ENCODE data around the gene AKT1S1.

Gene AKT1S1

DNA sequence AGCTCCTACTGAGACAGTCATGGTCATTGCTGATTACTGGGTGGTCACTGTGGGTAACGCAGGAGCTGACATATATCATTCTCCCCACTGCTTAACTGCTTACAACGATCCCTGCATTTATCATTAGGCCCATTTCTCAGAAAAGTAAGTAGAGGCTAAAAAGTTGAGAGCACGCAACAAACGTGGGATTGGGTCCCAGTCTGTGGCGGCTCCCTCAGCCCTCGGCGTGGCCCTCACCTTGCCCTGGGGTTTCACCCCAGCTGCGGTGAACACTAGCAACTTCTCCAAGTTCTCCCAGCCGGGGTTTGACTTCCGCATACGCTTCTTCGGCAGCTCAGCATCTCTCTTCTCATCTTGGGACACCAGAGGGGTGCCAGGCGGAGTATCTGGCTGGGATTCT is 12.3 kb downstream of the AKT1S1 start:
- no peak for DNase-seq

DNA sequence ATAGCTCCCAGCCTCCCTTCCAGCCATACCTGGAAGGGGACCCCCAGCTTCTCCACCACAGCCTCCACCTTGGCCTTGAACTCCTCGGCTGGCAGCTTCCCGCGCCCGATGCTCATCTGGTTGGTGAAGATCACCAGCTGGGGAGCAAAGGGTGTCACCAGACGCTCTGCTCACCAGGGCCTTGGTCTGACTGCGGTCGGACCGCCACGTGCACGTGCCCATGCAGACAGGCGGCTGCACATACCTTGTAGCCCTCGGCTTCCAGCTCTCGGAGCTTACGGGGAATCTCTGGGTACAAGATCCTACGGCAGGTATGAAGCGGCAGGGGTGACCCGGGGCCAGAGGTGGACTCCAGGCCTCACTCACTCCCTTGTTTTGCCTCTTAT is 13.2 kb downstream of the AKT1S1 start:
- no peak for DNase-seq

DNA sequence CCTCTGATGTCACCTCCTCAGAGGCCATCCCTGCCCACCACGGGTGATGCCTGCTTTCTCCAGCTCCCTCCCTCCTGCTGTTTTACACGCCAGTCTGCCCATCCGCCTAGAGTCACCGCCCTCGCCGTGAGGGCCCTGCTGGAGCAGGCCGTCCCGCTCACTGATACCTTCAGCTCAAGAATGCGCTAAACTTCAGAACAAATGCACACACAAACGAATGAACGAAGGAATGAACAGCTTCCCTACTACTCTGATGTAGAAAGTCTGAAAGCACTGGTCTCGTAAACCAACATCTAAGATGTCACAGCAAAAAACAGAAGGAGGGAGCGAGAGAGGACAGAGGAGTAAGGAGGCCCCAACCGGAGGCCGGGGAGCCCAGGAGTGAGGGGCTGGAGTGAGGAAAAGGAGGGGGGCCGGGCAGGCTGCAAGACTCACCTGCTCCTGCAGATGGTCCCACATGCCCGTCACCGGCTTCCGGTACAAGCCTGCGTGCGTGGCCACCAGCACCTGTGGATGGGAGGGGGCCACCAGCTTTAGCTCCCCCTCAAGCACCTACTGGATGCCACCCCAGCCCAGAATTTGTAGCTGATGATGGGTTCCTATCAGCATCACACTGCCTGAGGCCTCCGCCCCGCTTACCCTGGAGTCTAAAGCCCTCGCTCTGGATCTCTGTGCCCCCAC is 13.8 kb downstream of the AKT1S1 start:
- DNase-seq: no peak

DNA sequence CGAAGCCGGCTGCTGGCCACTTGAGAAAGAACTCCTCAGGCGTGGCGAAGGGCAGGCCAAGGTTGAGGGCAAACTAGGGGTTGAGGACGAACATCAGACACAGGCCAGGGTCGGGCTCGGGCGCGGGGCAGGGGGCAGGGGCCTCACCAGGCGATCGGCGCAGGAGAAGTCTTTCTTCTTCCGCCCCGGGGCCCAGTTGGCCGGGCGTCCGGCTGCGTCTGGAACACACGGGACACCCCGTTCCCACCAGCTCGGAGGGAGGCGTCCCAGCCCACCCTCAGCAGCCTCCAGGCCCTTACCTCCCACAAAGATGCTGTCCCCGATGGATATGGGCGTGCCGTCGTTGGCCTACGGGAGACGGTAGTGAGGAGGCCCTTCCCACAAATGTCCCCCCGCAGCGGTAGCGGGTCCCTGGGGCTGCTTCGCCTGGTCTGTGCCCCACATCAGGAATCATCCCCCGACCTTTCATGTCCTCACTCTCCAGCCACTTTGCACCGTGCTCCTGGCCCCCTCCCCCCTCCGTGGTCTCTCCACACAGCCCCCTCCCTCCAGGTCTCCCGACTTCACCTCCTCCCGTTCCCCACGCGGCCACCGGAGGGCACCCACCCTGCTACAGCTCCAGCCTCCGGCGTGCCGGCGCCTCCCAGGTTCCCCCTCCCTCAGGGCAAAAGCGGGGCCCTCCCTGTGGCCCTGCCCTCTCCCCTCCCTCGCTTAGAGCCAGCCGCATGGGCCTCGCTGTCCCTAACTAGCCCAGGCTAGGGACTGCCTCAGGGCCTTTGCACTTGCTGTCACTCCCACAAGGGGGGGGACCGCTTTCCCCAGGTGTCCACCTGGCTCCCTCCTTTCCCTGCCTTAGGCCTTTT is 14.5 kb downstream of the AKT1S1 start:
- peak; percentile 18 for DNase-seq

DNA sequence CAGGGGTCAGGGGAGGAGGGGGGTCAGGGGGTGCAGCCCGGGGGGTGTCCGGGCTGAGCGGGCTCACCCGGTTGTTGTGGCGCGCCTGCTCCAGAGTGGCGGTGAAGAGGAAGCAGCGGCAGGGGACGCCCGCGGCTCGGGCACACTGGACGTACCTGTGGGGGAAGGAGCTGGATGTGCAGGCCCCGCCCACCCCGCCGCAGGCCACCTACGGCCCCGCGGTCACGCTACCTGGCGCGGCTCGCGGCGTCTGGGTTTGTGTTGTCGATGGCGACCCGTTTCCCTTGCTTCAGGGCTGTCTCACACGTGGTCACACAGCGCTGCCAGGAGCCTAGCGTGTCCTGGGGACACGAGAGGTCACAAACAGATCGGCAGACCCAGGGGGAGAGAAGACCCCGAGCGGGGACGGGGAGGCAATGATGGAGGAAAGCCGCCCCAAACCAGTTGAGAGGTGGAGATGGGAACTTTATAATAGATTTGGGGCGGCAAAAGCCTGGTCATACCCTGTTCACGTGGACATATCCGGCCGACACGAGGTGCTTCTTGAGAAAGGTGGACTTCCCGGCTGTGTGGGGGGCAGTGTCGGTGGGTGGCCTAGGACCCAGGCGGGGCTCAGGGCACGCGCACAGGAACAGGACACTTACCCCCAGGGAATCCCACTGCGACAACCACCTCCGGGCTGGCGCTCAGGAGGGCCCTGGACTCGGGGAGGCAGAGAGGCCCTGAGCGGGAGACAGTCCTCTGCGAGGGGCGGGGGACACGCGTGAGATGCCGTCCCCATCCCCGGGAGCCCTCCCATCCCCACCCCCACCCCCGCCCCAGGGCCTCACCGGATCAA is 15.4 kb downstream of the AKT1S1 start:
- no peak for DNase-seq

DNA sequence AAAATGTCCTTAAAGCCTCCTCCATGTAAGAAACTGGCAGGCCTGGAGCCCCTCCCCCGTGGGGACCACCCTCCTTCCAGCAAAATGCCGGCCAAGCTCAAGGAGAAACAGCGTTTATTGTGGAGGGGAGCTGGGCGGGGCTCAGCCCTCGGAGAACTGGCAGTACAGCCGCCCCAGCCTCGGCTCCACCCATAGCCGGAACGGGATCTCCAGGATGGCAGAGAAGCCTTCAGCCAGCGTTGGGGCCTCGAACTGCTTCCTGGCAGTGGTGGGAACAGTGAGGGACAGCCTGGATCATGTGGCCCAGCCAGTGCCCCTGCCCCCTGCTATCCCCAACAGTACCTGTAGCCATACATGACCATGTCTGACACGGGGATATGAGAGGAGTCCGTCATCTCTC is 16.0 kb downstream of the AKT1S1 start:
- no peak for DNase-seq

DNA sequence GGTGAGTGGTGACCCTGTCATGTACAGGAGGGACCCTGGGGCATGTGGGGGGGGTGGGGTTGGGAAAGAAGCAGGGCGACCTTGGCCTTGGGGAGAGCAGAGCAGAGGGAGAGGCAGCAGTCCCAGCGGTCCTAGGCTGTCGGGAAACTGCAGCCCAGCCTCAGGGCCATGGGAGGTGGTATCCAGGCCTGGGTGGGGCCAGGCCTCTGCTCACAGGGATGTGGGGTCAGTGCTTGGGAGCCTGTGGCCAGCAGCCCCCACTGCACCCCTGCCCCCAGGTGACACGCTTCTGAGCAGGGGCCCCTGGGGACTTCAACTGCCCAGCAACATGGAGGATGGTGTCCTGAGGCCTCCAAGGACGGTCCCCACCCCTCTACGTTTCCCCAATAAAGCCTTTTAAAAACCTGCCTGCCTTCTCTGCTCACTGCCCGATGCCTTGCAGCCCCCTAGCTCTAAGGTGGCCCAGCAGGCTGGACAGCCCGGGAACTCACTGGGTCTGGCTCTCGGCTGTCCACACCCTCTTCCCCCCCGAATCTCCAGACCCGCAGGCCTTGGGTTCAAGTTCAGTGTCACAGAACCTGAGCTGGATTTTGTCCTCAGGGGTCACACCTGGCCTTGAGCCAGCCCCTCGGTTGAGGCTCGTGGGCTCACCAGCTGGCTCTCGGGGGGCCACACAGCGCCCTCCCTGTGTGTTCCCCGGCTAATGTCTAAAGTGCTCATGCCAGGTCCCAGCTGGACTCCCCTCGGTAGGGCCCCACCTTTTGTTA is 16.6 kb downstream of the AKT1S1 start:
- no peak for DNase-seq

DNA sequence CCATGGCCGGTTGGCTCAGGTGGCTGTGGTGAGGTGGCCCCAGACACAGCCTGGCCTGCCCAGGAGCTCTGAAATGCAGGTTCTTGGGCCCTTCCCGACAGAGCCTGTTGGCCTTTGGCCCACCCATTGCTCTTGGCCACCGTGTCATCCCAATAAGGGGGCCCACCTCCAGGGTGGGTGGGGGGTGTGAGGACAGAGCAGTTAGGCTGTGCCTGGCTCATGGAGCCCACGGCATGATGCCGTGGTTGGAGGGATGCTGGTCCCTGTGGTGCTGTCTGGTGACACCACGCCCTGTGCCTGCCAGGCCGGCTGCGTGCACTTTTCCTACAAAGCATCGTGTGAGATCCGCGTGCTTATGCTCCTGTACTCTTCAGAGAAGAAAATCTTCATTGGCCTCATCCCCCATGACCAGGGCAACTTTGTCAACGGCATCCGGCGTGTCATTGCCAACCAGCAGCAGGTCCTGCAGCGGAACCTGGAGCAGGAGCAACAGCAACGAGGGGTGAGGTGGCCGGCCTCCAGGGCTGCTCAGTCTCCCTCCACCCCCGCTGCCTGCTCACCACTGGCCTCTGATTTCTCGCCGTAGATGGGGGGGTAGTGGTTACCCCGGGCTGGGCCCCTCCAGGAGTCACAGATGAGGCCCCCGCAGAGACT is 17.3 kb downstream of the AKT1S1 start:
- no peak for DNase-seq

DNA sequence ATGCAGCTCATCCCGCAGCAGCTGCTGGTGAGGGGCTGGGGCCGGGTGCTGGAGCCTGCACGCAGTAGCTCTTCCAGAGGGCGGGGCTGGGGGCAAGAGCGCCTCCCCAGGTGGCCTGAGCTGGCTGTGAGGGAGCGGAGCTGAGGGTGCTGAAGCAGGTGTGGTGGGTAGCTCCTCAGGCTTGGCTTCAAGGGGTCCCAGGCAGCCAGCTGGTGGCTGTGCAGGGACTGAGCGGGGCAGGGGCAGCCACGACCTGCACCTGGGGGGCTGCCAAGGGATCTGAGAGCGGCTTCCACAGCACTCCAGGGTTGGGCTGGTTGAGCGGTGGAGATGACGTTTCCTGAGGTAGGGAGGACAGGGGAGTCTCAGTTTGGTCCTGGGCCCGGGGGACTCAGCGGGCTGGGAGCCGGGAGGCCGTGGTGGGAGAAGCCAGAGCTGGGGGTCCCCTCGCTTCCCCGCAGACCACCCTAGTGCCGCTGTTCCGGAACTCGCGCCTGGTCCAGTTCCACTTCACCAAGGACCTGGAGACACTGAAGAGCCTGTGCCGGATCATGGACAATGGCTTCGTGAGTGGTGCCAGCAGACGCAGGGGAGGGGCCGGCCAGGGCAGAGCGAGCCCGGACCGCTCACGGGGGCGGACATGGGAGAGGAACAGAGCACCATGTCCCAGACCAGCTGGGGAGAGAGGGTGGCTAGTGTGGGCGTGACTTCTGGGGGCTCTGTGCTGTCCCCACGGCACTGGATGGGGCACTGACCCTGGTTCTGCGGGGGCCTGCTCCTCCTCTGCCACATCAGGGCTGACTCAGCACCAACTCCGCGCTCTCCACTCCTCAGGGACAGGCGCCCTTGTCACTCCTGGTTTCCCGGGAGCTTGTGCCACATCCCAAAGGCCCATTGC is 18.8 kb downstream of the AKT1S1 start:
- DNase-seq: no peak

DNA sequence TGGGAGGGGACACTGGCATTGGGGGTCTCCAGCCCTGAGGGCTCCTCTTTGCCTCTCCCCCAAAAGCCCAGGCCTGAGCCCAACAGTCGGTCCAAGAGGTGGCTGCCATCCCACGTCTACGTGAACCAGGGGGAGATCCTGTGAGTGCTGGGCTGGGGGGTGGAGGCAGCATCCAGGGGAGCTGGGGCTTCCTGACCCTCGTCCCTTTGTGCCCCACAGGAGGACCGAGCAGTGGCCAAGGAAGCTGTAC is 19.4 kb downstream of the AKT1S1 start:
- no peak for DNase-seq

DNA sequence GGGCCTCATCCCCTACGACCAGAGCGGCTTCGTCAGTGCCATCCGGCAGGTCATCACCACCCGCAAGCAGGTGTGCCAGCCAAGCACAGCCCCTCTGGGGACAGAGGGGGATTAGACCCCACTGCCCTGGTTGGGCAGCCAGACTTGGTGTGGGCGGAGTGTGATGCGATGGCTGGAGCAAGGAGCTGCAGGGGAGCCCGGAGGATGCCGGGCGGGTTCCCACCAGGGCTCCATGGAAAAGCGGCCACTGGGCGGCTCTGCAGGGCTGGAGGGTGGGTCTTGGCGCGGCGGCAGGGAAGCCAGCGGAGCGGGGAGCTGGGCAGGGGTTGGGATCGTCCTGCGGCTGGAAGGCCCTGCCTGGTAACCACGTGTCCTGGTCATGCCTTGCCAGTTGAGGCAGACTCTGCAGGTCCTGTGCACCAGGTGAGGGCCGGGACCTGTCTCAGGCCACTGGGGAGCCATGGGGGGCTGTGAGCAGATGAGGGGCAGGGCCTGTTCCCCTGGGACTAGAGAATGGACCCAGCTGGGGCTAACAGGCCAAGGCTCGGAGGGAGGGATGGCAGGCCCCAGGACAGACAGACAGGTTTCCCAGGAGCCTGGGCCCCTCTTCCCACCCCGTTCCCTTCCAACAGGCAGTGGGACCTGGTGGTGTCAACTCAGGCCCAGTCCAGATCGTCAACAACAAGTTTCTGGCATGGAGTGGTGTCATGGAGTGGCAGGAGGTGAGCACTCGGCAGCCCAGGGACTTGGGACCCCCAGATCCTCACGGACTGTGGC is 19.9 kb downstream of the AKT1S1 start:
- DNase-seq: no peak

DNA sequence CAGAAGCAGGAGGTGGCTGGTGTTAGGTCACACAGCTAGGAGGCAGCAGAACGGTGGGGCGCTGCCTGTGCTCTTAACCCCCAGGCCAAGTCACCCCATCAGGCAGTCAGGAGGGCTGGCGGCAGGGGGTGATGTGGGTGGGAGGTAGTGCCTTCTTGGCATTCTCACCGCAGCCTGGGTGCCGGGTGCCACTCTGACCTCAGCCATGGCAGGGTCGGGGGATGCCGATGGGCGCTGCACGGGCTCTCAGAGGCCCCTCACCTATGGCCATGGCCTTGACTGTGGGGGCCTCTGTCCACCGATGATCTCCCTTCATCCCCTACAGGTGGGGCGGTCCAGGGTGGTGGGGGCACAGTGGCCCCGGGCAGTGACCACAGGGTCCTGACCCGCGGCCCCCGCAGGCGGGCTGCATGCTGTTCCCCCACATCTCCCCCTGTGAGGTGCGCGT is 20.6 kb downstream of the AKT1S1 start:
- no peak for DNase-seq

DNA sequence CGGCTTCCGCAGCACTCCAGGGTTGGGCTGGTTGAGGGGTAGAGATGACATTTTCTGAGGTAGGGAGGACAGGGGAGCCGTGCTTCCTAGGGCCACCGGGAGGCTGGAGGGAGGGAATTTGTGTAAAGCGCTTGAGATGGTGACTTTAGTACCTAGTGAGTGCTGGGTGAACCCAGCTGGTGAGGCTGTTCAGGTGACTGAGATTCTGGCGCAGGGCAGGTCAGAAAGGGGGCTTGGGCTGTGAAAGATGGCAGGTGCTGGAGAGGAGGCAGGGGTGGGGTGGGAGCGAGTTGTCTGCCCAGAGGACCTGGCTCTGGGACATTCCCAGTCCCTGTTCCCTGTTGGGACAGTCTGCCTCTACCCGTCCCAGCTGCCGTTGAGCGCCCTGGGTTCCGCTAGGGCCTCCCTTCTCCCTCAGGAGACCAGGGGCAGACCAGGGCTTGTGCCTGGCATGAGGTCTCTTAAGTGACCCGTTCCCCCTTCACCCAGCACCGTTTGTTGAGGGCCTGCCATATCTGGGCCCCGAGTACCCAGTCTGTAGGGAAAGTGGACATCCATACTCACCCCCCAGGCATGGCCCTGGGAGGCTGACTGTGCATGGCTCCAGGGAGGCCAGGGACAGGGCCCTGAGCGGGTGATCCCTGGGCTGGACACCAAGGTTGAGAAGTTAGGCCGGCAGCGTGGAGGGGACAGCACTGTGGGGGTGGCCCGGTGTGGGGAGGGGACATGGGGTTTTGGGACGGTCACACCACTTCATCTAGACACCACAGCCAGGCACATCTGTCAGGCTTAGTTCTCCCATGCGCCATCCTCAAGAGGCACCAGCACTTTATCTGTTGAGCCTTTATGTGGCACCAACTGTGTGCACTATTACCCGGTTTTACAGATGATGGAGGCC is 21.2 kb downstream of the AKT1S1 start:
- no peak for DNase-seq

DNA sequence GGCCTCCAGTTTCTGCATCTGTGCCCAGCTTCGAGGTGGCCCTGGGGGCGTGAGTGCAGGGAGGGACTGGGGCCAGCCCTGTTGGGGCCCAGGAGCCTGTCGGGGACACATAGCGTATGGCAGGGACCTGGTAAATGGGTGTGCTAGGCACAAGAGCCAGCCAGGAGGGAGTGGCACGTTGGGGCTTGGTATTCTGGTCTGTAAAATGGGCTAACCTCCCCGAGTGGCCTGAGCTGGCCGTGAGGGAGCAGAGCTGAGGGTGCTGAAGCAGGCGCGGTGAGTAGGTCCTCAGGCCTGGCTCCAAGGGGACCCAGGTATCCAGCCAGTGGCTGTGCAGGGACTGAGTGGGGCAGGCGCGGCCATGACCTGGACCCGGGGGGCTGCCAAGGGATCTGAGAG is 21.9 kb downstream of the AKT1S1 start:
- DNase-seq: no peak

DNA sequence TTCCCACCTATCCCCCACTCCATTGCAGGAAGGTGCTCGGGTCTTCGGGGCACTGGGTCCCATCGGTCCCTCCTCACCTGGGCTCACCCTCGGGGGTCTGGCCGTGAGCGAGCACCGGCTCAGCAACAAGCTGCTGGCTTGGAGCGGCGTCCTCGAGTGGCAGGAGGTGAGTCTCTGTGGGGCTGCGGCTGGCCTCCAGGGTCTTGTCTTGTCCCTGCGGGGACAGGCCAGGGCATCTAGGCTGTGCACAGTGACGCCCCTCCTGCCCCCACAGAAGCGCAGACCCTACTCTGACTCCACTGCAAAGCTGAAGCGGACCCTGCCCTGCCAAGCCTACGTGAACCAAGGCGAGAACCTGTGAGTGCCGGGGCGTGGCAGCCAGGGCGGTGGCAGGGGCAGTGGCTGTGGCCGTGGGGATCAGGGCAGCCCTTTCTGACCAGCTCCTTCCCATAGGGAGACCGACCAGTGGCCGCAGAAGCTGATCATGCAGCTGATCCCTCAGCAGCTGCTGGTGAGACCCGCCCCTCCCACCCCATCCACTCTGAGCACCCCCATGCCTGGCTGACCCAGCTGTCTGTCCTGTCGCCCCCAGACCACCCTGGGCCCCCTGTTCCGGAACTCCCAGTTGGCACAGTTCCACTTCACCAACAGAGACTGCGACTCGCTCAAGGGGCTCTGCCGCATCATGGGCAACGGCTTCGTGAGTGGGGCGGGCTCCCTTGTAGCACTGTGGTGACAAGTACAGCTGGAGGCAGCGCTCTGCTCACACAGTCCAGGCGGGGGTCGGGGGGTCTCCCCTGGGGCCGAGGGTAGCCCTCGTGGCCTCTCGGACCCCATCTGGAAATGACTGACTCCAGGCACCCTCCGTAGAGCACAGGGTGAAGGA is 22.5 kb downstream of the AKT1S1 start:
- DNase-seq: no peak

DNA sequence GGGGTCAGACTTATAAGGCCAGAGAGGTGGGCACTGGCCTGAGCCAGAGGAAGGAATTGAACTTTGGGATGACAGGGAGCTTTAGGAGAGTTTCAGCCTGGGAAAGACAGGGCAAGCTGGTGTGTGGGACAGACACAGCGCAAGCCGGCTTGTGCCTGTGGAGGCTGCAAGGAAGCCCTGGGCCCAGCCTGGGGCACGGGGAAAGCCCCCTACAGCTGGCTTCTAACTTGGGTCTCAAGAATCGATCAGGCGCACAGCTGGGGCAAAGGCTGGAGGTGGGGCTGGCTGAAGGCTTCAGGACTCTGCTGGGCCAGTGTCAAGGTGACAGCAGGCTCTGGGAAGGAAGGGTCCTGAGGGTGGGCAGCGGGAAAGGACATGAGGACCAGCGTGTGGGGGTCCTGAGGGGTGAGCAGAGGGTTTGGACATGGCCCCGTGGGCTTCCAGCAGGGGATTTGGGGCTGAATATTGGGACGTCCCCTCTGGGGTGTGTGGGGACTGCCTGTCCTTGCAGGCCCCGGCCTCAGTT is 23.2 kb downstream of the AKT1S1 start:
- no peak for DNase-seq

DNA sequence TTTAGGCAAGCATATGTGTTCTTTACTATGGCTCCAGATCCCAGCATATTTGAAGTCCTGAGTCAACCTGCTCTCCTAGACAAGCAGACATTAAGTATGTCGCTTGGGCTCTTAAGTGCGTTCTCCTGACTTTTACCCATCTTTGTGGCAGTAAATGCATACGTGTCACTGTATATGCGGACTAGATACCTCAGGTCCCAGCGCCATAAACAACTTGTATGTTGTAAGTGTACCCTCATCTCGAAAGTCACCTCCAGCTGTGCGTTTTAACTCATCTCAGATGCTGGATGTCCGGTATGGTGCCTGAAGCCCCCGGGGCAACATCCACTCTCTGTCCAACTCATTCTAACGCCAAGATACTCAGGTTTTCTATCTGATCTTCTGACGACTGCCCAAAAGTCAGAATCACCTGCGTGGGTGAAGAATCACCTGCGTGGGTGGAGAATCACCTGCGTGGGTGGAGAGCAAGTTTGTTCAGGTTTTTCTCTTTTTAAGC is 24.5 kb downstream of the AKT1S1 start:
- no peak for DNase-seq

All from NCI-H510A treated with DMSO at 0.1 percent for 48 hours (cell line).